GM21576 (cell line): ENCODE results near the gene RASGRP2.

Experiments
- ATAC-seq: cut with Tn5 transposase; IDR thresholded peaks from one replicate; pipeline ENCODE4 v1.9.1; 2021; ENCODE audit warnings: mild to moderate bottlenecking, moderate library complexity; ENCODE audit not compliant: unreplicated experiment

RASGRP2 gene

DNA sequence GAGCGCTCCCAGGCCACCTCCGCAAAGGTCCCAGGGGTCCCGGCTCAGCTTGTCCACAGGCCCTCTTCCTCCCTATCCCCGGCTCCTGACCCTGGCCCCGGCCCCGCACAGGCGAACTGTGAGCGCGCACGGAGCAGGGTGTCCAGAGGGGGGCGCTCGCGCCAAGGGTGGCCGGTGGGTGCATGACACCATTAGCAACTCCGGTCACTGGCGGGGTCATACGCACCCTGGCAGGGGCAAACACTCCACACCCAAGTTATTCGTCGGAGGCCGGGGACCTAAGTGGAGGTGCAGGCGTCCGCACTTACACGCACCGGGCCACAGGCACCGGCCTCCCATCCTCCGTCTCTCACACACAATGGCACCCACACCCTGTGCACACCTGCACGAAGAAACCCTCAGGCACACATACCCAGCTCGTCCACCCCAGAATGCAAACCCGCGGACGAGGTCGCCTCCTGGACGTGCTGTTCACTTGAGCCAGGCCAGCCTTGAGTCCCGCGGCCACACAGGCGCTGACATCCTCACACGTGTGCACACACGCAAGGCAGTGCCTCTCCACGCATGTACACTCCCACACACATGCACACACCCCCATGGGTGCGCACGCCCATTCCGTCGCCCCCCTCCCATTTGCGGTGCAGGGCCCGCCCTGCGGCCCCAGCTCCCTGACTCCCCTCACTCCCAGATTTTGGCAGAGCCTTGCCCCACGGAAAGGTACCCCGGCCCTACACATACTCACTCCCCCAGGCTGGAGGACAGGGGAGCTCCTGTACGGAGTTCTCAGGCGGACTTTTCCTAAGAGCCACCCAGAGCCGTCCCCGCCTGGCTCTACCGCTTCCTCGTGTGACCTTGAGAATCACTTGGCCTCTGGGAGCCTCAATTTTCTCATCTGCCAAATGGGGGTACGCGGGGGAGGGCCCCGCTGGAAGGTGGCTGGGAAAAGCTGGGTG lies at the start of gene RASGRP2:
Gene RASGRP2 (minus strand): TSS at position 552 of the 953 bp plus-strand sequence. CDS start 1,276 bp downstream, outside the sequence.
- ATAC-seq: no peak

DNA sequence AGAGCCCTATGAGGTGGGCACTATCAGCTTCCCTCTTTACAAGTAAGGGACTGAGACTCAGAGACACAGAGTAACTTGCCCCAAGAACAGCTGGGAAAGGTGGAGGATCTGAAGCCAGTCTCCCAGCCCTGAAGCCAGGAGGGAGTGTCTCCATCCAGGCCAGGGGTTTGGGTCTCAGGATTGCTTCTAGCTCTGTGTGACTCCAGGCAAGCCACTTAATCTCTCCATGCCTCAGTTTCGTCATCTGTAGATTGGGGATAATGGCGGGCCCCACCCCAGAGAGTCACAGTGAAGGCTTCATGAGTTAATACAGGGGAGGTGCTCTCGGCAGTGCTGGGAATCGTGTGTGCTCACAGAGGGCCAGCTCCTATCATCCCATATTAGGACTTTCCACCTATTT lies 48.5 kb upstream of the RASGRP2 start:
- no peak for ATAC-seq

DNA sequence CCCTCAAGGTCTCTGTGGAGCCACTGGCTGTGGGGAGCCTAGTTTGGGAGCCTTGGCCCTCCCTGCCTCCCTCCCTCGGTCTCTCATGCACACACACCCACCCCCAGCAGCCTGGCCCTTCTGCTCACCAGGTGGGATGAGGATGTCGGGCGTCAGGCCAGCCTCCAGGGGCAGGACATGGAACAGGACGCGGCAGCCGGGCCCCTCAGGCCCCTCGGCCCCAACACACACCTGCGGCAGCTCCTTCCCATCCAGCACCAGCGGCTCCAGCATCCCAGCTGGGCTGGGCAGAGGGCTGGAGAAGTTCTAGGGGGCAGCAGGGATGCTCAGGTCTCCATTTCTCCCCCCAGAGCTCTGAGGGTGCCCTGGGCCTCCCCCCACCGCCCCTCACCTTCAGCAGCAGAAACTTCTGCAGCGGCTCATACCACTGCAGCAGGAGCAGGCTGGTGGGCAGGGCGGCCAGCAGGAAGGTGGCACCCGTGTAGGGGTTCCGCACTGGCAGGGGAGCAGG lies 47.9 kb upstream of the RASGRP2 start:
- no peak for ATAC-seq

GRCh38 chr11:64790205-64791095 lies 46.5 kb upstream of the RASGRP2 start:
- ATAC-seq: no peak

DNA sequence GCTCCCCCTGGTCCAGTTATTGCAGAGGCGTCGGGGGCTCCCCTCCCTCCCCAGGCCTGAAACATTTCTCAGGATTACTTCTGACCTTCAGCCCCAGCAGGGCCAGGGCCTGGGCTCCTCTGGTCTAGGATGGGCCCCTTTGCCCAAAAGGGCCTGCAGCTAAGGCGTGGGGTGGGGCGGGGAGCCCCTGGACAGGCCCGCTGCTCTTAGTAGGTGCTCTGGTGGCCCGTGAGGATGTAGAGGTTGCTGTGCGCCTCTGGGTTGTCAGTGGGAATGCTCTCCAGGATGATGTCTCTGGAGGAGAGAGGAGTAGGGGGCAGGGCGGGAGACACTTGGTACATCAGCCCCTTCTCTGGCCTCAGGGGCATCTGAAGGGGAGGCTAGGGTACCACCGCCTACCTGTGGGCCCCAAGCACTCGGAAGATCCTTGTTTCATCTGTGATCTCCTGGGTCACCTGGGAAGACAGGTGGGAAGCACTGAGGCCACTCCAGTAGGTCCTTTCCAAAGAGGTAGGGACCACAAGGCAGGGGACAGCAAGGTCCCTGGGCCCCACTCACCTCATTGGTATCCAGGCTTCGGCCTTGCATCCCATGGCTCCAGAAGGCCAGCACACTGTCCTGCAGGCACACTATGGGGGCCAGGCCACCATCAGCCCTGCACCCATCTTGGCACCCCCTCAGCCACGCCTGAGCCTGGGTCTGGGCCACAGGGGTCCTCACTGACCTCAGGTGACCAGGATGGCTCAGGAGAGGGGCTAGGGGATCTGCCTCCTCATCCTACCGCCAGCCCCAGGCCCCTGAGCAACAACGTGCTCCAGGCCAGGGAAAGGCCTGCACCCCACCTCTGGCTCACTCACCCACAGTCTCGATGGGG lies 45.6 kb upstream of the RASGRP2 start:
- no peak for ATAC-seq

DNA sequence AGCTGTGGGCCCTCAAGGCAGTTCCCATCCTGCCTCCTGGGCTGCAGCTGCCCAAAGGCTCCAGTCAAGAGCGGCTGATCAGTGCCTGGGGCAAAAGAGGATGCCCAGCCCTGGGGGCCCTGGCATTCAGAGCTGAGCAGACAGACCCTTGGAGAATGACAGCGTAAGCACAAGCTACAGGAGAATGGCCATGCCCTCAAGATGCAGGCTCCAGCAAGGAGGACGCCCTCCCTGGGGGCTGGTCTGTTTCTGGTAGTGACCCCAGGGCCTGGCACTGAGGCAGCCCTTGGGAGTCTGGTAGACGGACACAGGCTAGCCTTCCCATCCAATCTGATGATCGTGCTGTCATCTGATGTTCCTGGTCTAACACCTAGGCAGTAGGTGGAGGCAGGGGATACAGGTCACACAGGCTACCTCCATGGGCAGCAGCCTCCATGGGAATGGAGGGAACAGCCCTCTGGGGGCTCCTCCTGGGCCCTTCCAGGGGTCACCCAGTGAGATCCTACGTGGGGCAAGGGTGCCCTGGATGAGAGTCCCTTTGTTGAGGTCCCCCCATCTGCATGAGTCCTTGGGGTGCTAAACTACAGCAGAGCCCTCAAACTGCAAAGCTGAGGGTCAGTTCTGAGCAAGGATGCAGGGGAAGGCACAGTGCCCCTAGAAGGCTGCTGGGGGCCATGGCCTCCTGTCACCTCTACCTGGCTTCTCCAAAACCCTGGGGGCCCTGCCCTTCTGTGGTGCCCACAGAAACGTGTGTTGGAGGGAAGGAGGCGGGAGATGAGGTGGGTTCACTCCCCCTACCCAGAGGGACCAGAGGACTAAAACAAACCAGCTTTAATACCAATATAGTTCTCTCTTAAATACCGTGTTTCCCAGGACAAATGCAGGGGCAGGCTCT lies 44.6 kb upstream of the RASGRP2 start:
- no peak for ATAC-seq

DNA sequence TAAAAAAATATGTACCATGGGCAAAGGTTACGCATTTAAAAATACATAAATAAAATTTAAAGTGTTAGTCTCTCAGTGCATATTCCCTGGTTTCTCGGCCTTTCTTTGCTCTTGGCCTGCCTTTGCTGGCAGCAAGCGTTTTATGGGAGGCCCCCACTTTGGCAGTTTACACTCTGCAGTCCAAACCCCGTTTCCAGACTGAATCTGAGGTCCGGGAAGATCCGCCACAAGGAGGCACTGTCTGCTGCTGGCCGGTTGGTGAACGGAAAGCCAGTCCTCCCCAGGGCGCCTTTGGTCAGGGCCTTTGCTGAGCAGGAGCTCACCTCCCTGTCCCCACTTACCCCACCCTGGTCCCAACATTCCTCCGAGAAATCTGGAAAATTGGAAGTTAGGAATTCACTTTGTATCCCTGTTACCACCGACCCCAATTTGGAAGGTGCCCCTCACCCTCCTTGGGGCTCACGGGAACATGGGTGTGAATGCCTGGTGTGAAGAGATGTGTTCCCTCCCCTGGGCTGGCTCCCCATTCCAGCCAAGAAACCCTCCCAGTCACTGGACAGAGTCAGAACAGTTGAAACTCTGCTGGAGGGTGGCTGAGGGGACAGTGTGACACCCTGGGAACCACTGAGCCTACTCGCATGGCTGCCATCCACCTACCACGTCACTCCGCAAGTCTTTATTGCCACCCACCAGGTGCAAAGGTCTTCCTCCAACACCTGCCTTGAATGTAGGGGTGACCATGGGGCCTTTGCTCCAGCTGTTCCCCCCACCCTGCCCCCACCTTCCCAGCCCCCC lies 43.8 kb upstream of the RASGRP2 start:
- ATAC-seq: no peak

GRCh38 chr11:64786308-64786707 lies 42.4 kb upstream of the RASGRP2 start:
- no peak for ATAC-seq

- ATAC-seq: no peak
These were observed 41.1 kb upstream of the RASGRP2 start for GRCh38 chr11:64784813-64785581.

- ATAC-seq: peak; percentile 75
These were observed 34.7 kb upstream of the RASGRP2 start, which contains the start of gene SF1 for GRCh38 chr11:64778473-64779298. Gene SF1, minus strand, starts transcription at chr11:64778542. Its CDS starts 150 bp downstream, at chr11:64778392.

DNA sequence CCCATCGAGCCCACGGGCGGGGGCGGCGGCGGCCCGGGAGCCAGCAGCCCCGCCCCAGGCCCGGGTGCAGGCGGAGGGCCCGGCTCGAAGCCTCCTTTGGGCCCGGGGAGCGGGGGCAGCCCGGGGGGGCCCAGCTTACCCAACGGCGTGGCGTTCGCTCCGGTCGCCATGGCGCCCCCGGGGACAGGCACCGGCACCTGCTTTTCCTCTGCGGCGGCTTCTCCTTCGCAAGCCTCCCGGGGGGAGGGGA lies 34.2 kb upstream of the RASGRP2 start:
- ATAC-seq: no peak

DNA sequence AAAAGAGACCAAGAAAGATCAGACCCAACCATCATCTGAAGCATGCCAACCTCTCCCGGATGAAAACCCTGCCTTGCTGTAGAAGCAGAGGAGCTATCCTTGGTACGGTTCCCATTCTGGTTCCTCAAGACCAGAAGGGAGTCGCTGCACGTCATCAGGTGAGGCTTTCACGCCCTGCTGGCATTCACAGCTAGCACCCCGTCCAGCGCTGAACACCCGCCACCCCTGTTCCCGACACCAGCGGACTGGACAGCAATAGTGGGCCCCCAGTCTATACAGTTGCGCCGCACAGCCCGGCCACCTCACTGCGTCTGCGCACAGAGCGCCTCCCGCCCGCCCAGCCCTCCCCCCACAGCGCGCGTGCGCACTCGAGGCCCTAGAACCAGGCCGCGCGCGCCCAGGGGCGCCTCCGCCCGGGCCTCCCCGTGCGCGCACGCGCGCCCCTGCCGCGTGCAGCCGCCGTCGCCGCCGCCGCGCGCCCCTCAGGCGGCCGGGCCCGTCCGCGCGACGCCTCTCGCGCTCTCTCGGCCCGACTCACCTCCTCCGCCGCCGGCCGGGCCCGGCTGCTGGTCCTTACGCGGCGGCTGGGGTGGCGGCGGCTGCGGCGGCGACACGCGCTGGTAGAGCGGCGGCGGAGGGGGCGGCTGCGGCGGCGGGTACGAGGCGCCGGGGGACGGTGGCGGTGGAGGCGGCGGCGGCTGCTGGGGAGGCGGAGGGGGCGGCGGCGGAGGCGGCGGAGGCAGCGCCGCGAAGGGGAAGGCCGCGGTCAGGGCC lies 33.7 kb upstream of the RASGRP2 start:
- no peak for ATAC-seq

- no peak for ATAC-seq
These were observed 32.9 kb upstream of the RASGRP2 start for GRCh38 chr11:64776875-64777274.

DNA sequence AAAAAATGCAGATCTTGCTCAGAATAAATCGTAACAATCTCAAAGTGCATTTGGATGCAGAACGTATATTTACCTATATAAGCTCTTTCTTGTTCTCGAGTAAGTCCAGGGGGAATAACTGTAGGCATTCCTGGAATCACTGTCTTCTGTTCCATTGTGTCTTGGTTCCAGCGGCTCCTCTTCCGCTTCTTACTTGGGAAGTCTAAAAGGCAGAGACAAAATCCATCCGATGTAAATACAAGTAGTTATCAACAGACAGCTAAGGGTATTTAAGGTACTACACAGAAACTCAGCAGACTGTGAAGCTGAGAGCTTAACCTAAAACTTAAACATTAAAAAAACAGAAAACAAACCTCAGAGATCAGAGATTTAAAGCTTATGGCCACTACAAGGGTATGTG lies 32.5 kb upstream of the RASGRP2 start:
- ATAC-seq: no peak

DNA sequence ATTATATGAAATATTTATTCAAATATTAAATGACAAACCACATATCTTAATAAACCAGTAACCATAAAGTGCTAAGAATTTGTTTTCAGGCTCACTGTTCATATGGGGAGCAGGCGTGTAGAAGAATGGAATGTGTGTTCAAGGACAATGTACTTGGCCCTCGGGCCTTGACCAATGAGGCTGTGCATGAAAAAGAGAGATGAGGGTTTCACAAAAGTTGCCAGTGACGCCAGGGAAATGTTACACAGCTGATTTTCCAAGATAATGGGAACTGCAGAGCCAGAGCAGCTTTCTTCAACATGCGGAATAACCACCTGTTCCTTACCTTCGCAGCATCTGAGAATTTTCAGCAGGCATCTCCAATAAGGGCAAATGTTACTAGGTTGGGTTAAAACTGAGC lies 30.2 kb upstream of the RASGRP2 start:
- no peak for ATAC-seq

DNA sequence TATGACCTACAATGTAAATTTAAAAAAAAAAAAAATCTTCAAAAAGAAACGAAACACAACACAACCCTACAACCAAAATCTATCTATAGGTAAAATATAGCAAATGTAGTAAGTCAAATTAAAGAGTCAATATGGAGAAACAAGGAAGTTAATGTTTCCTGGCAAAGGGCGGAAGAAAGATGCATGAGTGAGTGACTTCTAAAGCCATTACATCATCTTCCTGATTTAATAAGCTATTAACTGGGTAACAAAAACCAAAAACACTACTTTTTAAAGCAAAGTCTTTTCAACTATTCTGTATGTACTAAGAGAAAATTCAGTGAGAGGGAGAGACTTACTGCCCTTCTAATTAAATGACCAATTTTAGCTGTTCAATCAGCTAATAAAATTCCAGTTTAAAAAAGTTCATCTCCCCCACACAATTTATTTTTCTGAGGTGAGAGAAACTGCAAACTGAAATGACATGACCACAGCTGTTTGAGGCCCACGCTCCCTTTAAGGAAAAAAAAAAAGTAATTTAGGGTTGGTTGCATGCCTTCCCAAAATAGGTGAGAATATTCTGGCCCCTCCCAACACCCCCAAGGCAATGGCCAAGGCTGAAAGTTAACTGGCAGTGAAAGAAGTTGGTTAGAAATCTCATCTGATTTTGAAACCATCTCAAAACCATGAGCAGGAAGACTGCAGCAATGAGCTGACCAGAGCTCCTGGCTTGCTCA lies 28.5 kb upstream of the RASGRP2 start:
- peak; percentile 43 for ATAC-seq
